Inferior parietal cortex (tissue), 1 donor: ENCODE results near the gene ZNF423.

Experiments used
- DNase-seq: peaks from one replicate; pipeline ENCODE4 v3.0.0-alpha.2; 2016; ENCODE audit errors: extremely low spot score

The ZNF423 gene

DNA sequence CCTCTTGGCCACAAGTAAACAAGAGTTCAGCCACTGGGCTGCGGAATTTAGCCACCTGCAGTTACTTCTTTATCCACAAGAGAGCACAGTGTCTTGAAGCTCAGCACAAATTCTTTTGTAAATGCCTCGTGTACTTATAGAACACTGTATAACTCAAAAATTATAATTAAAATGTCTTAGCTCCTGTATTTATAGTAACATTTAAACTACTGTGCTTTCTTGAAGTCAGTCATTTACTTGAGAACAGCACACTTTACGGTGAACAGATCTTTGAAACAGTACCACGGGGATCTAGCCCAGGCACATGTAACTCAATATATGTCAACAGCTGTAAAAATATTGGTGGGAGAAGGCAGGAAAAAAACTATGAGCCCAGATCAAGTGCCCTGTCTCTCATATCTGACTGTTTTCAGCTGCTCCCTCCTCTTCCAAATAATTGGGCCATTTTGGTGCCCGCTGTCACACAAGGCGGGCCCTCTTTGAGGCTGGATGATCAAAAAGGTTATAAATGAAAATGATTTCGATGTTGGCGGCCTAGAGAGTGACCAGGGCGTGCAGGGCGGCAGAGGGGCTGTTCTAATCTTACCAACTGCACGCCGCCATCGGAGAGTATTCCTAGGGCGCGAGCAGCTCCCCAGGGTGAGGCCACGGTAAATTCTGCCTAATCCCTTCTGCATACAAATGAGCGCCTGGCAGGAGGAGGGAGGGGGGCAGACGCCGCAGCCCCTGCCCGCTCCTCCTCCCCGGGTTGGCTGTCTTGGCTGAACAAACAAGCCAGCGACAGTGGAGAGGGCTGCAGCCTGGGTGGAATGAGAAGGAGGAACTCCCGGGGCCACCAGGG lies 299.1 kb downstream of the ZNF423 start:
- peak; percentile 25 for DNase-seq

DNA sequence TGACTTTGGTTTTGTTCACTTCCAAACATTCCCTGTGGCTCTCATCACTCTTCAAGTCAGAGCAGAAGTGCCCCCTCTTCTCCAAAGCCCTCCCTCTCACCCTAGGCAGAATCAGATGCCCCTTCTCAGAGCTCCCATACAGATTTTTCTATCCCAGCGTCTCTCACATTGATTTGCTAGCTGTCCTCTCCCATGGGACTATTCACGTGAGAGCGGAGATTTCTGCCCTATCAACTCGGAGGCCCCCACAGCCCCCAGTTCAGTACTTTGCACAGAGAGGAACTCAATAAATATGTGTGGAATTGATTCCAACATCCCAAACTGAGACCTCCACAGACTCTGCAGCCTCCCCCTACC lies 299.7 kb downstream of the ZNF423 start:
- DNase-seq, result no peak

DNA sequence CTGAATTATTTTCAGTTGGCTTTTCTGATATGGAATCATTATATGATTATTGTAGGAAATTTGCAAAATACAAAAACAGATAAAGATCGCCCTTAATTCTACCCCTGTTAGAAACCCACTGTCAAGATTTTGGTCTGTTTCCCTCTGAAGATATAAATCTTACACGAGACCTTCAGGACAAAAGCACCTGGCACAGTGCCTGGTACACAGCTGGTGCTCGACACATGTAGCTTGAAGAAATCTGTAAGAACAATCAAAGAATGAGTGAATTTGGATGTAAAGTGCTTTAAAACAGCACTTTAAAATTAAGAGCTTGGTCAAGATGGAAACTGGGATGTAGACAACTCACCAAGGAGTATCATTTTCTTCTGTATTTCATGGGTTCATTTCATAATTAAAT lies 301.2 kb downstream of the ZNF423 start:
- no peak for DNase-seq

DNA sequence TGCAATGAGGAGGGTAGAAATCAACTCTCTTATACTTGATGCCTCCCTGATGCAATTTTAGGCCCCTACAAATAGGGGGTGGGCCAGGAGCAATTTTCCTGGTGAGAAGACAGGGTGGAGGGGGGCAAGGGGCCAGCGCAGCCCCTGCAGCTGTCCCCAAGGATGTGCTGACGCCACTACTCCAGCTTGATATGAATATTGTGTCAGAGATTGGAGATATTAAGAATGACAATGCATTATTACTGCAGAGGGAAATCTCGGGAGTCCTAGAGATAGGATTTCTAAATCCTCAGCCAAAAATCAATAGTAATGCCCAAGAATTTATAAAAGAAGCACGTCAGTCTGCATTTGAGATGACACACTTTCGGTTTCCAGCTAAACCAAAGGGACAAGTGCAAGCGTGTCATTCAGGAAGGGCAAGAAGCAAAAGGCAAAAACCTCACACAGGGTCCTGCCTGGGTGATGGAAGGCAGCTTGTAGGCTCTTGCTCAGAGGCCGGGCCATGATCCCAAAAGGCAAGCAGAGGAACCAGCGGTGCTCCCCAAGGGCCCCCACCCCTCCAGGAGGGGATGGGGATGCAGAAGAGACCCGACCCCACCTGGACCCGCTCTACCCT lies 303.5 kb downstream of the ZNF423 start:
- DNase-seq, result no peak

DNA sequence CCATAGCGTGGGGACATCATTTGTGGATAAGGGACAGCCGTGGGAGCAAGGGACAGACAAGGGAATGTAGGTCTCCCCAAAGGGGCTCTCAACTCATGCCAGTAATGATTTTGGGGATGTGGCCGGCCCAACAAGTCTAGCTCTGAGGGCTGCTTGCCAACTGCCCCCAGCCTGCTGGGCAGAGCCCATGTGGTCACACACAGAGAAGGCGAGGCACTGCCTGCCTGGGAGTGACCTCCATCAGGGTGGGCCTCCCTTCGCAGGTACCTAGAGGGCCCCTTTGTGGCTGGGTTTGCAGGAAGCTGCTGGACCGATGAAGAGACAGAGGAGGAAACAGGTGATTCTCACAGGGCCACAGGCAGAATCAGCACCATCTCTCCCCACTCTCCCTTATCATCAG lies 305.2 kb downstream of the ZNF423 start:
- DNase-seq, result no peak

DNA sequence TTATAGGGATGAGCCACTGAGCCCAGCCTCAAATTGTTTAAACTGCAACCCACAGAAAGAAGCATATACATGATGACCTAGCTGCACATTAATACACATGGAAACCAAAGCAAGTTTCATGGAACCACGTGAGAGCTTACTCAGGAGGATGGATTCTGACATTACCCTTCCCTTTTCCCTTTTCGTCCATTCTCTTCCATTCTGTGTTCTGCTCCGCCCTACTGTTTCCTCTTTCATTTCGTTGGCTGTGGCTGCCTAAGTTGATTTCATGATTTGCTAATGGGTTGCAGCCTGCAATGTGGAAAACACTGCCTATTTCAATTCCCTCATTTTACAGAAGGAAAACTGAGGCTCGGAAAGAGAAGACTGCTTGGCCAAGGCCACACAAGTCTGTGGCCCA lies 305.8 kb downstream of the ZNF423 start:
- no peak for DNase-seq

DNA sequence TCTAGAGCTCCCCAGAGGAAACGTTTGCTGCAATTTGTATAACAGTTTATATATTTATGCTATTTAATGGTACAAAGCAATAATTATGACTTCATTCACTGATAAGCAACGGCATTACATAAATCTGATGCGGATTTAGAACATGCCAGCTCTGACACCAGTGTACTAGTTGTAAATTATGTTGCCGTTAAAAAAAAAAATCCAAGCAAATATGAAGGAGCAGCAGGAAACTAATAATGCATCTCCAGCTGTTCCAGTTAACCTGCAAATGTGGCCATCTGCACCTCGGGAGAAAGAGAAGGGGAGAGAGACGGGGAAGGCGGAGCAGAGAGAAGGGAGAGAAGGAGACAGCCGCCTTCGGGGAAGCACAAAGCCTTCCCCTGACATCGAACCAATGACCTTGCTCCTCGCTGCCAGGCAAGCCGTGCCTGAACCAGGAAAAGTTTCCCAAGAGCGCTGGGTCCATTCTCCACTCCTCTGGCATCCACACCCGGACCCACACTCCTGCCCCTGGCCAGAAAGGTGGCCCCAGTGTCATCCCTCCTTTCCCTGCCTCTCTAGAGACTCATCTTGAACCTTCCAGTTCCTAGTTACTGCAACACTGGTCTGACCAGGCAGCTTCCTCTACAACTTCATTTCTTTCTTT lies 307.5 kb downstream of the ZNF423 start:
- no peak for DNase-seq

DNA sequence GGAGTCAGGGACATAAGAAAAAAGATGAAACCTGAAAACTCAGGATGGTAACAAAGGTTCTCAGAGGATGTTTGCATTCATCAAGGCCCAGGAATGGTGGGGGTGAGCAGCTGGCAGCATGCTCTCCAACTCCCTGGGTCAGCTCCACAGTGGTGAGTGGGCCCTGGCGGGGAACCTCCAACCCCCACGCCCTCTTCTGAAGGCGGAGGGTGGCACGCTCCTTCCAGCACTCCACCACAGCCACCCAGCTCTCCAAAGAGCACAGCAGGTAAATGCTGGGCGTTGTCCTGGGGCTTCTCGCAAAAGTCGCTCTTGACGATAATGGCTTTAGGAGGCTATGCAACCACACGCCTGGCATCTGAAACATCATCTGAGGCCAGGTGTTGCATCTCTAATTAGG lies 308.5 kb downstream of the ZNF423 start:
- no peak for DNase-seq

DNA sequence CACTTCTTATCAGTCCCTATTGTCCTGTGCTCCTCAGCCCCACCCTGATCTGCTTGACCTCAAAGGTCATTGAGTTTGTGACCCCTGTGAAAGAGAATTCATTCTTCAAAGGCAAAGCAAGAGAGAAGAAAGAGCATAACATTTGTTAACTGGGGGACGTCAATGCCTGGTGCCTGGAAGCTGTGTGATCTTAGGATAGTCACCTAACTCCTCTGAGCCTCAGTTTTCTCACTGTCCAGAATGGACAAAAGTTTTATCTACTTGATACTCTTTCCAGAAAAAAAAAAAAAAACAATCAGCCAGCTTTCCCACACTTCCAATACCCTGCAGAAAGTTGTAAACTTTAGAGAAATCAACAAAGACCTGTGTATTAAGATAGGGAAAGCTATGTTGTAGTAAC lies 309.2 kb downstream of the ZNF423 start:
- DNase-seq, result no peak

DNA sequence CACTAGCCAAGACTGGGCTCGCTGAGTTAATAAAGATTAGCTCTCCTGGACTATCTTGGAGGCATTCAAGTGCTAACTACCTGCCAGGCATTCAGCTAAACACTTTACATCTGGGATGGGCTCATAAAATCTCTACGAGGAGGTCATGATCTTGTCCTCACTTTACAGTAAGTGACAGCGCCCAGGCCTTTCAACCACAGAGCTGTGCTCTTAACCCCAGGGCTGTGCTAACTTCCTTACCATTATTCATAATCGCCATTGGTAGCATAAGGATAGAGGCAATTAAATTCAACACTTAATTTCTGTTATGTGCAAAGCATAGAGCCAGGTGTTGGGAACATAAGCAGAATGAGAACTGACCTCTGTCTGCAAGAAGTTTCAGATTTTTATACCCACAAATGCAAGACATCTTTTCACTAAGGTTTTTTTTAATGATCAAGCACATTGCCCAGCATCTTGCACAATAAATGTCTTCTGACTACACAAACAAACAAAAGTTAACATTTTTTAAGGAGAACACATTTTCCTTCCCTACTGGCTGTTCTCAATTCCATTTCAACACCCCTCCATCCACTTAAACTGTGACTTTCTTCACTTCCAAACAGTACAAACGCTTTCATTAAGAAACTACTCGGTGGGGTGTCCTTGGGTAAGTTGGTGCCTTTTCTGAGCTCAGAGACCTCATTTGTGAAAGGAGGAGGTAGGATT lies 310.0 kb downstream of the ZNF423 start:
- DNase-seq, result no peak

DNA sequence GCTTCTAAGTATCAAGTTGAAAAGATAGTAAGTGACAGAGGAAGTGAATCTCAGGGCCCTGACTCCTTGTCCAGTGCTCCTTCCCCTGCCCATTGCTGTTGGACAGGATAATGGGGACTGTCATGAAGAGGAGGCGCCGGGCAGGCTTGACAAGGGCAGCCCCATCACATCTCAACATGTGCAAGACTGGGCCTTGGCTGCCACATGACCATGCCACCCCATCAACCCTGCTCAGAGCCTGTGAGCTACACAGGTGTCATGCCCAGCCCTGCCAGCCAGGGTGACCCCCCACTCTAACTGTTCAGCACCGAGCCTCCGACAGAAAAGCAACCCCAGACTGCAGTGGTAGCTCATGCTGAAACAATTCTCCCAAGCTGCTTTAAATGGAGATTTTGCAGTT lies 310.7 kb downstream of the ZNF423 start:
- no peak for DNase-seq

DNA sequence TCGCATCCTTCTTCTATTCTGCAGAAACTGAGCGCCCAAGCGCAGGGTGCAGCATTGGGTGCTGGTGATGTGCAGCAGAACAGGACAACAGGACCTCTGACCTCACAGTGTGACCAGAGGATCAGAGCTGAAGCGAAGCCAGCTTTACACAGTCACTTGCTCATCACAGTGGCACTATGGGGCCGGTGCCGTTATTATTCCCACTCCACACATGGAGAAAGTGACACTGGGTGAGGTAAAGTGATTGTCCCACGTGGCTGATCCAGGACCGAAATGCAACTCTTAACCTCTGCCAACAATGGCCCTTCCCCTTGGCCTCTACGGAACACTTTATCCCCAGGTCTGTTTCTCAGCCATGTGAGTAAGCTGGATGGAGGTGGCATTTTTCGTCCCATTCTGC lies 311.1 kb downstream of the ZNF423 start:
- no peak for DNase-seq

DNA sequence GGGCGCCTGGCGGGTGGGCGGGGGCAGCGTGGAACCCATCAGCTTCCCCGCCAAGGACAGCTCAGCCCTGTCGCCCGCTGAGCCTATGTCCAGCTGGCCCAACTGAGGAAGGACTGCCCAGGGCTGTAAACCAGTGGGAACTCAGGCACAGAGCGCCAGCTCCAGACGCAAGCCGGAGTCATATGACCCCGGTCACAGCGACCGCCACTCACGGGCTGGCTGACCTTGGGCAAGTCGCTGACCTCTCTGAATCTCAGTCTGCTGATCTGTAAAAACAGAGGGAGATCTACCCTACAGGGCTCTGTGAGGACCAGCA lies 312.3 kb downstream of the ZNF423 start:
- no peak for DNase-seq

DNA sequence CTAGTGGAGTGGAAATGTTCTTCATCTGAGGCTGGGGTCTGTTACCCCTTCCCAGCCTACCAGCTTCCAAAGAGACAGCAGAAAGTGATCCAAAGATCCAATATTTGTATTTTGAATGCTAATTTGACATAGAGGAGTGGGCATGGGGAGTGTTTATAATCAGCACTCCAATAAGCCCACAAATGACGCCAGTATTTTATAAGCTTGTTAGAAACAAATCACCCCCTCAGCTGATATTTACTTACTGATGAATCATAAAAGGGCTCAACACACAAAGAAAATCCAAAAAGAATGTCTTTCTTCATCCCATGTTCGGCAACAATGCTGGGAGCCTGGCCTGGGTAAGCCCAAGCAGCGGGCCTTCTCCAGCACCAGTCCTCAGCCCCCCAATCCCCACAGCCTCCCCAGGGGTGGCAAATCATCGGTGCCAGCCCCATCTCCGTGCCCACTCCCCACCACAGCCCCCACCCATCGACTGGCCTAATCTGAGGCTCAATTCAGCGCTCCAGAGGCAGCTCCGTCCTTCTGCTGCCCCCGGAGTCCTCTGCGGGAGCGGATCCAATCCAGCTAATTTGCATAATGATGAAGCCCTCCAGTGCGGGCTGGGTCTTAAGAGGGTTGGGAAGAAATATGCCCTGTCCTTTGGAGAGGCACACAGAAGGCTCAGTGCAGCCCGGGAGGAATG lies 312.8 kb downstream of the ZNF423 start:
- no peak for DNase-seq

DNA sequence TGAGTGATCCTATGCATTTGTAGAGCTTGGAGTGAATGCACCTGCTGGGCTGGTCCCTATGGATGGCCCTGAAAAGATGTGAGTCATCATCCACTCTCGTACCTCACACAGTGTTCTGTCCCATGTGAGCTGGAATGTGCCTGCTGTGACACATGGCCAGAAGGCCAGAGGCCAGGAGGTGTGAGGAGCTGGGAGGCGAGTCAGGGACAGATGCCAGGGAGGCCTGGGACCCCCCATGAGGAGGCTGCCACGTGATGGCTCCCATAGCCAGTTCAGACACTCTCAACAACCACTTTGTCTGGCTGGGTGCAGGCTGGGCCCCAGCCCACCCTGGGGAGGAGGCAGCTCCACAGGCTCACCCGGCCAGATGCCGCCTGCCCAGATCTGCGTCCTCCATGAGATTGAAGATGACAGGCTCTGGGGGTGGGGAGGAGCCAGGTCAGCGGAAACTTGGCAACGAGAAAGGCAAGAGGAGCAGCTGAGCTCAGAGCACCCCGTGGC lies 313.5 kb downstream of the ZNF423 start:
- no peak for DNase-seq

DNA sequence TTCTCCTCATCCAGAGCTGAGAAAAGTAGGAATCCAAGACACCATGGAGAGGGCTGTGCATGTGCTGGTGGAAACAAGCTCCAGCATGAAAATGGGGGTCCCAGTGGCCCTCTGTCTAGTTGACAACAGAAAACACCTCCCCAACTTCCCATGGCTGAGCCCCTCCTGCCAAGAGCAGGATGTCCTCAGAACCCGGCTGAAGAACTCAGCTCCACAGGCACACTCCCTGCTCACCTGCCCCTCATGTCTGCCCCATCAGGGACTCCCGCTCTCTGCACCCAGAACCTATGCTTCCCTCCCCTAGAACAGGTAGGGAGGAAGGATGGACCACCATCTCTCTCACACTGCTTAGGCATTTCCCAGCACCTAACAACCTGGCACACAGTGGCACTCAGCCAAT lies 315.1 kb downstream of the ZNF423 start:
- DNase-seq, result no peak

DNA sequence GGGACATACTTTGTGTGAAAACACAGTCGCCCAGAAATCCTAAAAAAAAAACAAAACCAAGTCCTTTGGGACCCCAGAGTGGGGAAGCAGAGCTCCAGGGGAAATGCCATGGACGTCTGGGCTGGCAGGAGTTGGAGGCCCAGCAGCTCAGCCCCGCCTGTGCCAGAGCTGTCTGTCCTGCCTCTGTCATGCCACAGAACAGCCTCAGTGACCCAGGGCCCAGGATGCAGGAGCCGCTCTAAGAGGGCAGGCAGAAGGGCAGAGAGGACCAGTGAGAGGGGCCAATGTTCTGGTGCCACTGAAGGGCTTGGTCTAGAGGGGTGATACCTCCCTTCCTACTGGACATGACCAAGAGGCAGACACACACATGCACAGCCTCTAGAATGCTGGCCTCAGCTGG lies 316.2 kb downstream of the ZNF423 start:
- no peak for DNase-seq

DNA sequence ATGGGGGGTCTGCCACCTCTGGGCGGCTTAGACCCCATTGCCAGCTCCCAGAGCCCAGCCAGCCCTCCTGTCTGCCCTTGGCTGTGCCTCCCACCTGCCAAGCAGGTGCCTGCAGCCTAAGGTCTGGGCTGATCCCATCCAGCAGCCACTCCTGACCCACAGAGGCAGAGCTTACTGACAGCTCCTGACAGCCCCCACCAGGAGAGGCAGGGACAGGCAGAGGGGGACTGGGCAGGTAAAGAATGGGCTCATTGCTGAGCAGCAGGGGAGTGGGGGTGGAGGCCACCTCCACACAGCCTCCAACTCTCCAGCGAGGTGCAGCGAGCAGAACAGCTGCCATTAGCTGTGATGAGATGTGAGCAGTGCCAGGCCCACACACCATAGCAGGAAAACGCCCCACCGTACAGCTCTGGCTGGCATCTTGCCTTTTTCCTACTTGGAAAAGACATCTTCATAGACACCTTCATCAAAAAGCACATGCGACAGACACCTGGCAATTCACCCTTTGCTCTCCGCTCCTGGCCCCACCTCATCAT lies 317.9 kb downstream of the ZNF423 start:
- no peak for DNase-seq

DNA sequence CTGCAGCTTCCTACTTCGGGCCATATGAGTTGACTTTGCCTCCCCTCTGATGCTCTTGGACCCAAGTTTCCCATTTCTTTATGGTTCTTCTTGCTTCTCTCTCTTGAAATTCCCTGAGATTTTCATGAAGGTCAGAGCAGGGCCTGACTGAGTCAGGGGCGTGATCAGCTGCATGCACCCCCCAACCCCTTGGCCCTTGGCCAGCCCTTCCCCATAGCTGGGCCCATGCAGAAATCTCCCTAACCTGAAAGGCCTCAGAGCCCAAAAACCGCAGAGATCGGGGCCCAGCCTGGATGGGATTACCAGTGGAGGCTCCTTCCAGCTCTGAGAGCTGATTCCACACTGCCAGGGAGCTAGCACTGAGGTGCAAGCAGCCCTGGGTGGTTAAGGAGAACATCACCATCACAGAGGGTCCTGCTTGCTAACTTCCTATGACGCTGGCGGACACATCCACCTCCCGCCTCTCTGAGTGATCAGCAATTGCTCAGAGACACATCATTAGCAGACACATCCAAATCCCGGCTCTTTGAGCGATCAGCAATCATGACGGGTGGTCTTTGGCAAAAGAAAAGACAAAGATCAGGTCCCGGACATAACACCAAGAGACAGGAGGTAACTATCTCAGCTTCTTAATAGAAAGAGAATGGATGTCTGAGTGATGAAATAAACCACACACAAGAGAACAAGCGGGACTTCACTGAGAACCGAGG lies 320.9 kb downstream of the ZNF423 start:
- no peak for DNase-seq

DNA sequence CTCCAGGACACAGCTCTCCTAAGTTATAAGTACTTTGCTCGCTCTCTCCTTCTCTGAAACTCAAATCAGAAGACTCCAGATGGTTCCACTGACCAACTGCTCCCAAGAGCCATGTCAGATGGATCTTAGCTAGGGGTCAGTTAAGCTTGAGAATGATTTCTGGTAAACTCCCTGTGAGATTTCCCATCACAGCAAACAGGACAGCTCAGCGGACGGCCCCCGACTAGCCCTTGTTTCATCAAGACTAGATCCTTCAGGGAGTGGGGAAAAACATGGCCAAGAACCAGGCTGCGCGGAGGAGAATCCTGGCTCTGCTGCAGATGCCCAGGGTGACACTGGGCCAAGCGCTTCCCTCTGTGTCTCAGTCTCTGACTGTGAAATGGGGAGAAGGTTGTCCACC lies 322.5 kb downstream of the ZNF423 start:
- DNase-seq, result no peak

DNA sequence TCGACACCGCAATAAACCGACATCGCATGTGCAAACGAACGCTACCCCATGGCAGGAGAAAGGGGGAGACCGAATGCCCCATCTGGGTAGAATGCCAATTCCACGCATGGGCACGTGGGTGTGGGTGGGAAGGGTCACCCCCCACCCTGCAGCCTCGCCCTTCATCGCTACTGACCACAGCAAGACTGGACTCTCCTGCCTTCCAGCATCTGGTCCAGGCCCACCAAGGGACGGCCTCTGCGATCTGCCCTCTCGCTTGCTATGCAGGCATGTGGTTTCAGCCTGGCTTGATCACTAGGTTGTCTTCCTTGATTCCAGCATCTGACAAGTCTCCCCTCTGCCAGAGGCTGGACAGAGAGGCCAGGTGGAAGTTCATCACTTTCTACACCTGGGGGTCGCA lies 323.0 kb downstream of the ZNF423 start:
- DNase-seq, result no peak
